ENCODE data around the gene SLC22A31. TPM values are rescaled to one million over a fixed set of nuclear protein-coding genes. Genes with fewer than 3 reads are reported as not detected.

The SLC22A31 gene
- total and polyA plus RNA-seq, 2 donors (not counting 3 experiments of a cell fraction or from before 2014, with no cell fraction given): 1.0 TPM; not detected in 1

DNA sequence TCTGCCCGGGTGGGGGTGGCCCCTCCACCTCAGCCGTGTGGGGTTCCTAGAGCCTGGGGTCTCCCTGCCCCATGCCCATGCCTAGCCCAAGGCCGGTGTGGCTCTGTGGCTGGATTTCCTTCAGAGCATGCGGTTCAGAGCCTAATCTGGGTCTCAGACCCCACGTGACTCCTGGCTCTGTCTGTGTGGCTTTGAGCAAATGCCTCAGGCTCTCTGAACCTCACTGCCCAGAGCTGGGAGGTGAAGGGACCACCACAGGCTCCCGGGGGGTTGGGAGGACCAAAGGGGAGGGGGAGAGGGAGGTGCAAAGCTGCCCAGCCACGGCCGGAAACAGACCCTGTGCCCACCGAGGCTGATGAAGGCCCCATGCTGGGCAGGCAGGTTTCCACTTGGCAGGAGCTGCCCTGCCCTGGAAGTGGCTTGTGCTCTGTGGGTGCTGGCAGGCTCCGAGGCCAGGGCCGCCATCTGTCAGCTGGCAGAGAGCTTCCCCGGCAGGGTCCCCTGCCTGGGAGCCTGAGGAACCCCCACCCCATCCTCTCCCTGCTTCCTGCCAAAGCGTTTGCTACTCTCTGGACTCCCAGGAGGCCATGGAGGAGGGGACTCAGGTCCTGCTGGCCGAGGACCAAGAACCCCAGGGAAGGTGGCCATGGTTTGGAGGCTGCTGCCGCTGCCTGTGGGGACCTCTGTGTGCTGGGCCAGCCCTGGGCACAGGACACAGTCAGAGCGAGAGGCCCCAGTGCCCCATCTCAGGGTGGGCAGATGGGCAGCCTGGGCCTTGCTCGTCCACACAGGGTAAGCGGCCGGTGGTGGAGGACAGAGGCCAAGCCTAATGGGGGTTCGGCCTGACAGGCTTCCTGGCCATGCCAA lies 24.8 kb downstream of the SLC22A31 start:
- no peak overlapping the region for H3K9ac ChIP-seq (replicated peaks; ENCODE audit: extremely low read depth, insufficient read depth, low read length)
- peaks cover 3% of the 10 kb centered on the region for H3K4me1 ChIP-seq (ENCODE audit: control insufficient read depth, extremely low read depth, insufficient read depth, low read length)
- no peak overlapping the region for H3K4me2 ChIP-seq (ENCODE audit: insufficient read depth, low read length)
- no peak for FAIRE-seq
- no peaks in the 10 kb centered on the region for H3K79me2 ChIP-seq (ENCODE audit: control insufficient read depth, insufficient read depth, low read length)
- H3K4me3 ChIP-seq (replicated peaks in 1 of 3; ENCODE audit: insufficient read depth in 1 of 3, low read depth in 1 of 3, low read length in 3 of 3): no peak overlapping the region
- H3K9me3 ChIP-seq (replicated peaks; ENCODE audit: control insufficient read depth, insufficient read depth, low read length): no peaks in the 10 kb centered on the region
- ChIA-PET POLR2A (no interaction called here), CTCF (interaction anchor here (0.6 kb wide), 1 partner anchor 440 kb away, joined by 3 read pairs; no protein-coding TSS in a partner anchor)
- H4K20me1 ChIP-seq (replicated peaks; ENCODE audit: control insufficient read depth, extremely low read depth, insufficient read depth, low read length): no peaks in the 10 kb centered on the region
- TF ChIP-seq FOS (IDR thresholded peaks at IDR 0.05; ENCODE audit: borderline replicate concordance, insufficient read depth, low read length) (no peak), POLR2A (IDR thresholded peaks at IDR 0.05; ENCODE audit: low read depth, low read length) (no peak), MYC (IDR thresholded peaks at IDR 0.05; ENCODE audit: low read depth, low read length) (no peak), POLR2AphosphoS5 (IDR thresholded peaks at IDR 0.05; ENCODE audit: insufficient read depth, low read depth, low read length) (no peak), EZH2 (IDR thresholded peaks at IDR 0.05; ENCODE audit: borderline replicate concordance, low read depth, low read length, severe bottlenecking) (no peak), JUN (IDR thresholded peaks at IDR 0.05; ENCODE audit: borderline replicate concordance, insufficient read depth, insufficient read length, low read depth) (no peak), GATA2 (IDR thresholded peaks at IDR 0.05; ENCODE audit: insufficient read depth, insufficient read length, low read depth, low read length) (no peak)
- TF ChIP-seq, protein P1, sequence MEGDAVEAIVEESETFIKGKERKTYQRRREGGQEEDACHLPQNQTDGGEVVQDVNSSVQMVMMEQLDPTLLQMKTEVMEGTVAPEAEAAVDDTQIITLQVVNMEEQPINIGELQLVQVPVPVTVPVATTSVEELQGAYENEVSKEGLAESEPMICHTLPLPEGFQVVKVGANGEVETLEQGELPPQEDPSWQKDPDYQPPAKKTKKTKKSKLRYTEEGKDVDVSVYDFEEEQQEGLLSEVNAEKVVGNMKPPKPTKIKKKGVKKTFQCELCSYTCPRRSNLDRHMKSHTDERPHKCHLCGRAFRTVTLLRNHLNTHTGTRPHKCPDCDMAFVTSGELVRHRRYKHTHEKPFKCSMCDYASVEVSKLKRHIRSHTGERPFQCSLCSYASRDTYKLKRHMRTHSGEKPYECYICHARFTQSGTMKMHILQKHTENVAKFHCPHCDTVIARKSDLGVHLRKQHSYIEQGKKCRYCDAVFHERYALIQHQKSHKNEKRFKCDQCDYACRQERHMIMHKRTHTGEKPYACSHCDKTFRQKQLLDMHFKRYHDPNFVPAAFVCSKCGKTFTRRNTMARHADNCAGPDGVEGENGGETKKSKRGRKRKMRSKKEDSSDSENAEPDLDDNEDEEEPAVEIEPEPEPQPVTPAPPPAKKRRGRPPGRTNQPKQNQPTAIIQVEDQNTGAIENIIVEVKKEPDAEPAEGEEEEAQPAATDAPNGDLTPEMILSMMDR (IDR thresholded peaks at IDR 0.05; ENCODE audit: extremely low read depth in 1 of 2, insufficient read depth in 1 of 2, low read depth in 1 of 2, low read length in 2 of 2): no peak
- TF ChIP-seq, protein P2, sequence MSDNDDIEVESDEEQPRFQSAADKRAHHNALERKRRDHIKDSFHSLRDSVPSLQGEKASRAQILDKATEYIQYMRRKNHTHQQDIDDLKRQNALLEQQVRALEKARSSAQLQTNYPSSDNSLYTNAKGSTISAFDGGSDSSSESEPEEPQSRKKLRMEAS (IDR thresholded peaks at IDR 0.05; ENCODE audit: insufficient read depth, insufficient read length): no peak
- H3K27ac ChIP-seq (ENCODE audit: insufficient read depth, low read depth, low read length): no peak overlapping the region
- dilution Hi-C loops (cut with MboI; ENCODE audit: extremely low pct_ligation_motif_present, low sequenced_read_pairs) (no loop called here), intact Hi-C loops (cut with micrococcal nuclease) (no loop called here)
- H3K27me3 ChIP-seq (ENCODE audit: control insufficient read depth in 2 of 2, insufficient read depth in 2 of 2, low read length in 2 of 2): peaks cover 0 to 3% of the 10 kb centered on the region in 2 experiments
- no peaks in the 10 kb centered on the region for H3K9me1 ChIP-seq (replicated peaks; ENCODE audit: control insufficient read depth, extremely low read depth, insufficient read depth, low read length)
- DNase-seq (ENCODE audit: low read depth, low spot score): no peak
- no peaks in the 10 kb centered on the region for H3K36me3 ChIP-seq (ENCODE audit: control insufficient read depth in 2 of 2, extremely low read depth in 1 of 2, insufficient read depth in 2 of 2, low read length in 2 of 2)
- H2AFZ ChIP-seq (ENCODE audit: low read depth, low read length): no peak overlapping the region
- no TSS peak for BruUV-seq (replicated peaks)

All from endothelial cell of umbilical vein (primary cell).